HCT116 (cell line): ENCODE data around the gene OSTM1. TPM values are rescaled to one million over a fixed set of nuclear protein-coding genes. Genes with fewer than 3 reads are reported as not detected.

Experiments used
- ATAC-seq: fragments of 200-7000 bp; cut with Tn5 transposase; 2 replicates; pipeline ENCODE4 v1.9.1; 2020; ENCODE audit warnings: mild to moderate bottlenecking, moderate library complexity
- BruUV-seq: library from RNA; stranded (reverse); fragments of 400-500 nt; replicated peaks from 2 replicates; lab custom pipeline; 2021; lab: Mats Ljungman, UMichigan
- CTCF ChIA-PET: fragments of 300-600 bp; sonication (Branson Sonifier 250); formaldehyde crosslinking; loops from one replicate; lab custom pipeline; 2021; ENCODE audit warnings: antibody characterized with exemption; lab: Charles Lee
- POLR2A ChIA-PET: fragments of 300-600, 350-600 bp; sonication (Branson Sonifier 250); formaldehyde crosslinking; loops from one replicate; lab custom pipeline; 2021; ENCODE audit warnings: antibody characterized with exemption; lab: Charles Lee
- RAD21 ChIA-PET, 2 experiments: fragments of 300-600 bp; sonication (Branson Sonifier 250); formaldehyde crosslinking; loops; one replicate each; lab custom pipeline; 2023; ENCODE audit warnings: low total read pairs in 2 of 2; ENCODE audit not compliant: uncharacterized antibody in 2 of 2, unreplicated experiment in 2 of 2, low non-redundant PET in 1 of 2; lab: Charles Lee
- DNase-seq: peaks from one replicate; pipeline ENCODE4 v3.0.0-alpha.2; 2010; ENCODE audit warnings: low read depth, low spot score
- H2AFZ ChIP-seq: fragments of 200-600 bp; shearing (Covaris generic), sonication (generic); 2 replicates; pipeline ENCODE4 v1.6.1; 2017; ENCODE audit warnings: low read depth, mixed run types, mixed read lengths, antibody characterized with exemption, low read length; ENCODE audit not compliant: poor library complexity, severe bottlenecking
- H3K27ac ChIP-seq: 2 replicates; pipeline ENCODE4 v1.5.1; 2012; ENCODE audit warnings: low read depth, low read length
- H3K27me3 ChIP-seq: fragments of 200-600 bp; sonication (generic); 2 replicates; pipeline ENCODE4 v1.6.1; 2016; ENCODE audit warnings: mixed run types, low read length, mixed read lengths; ENCODE audit not compliant: insufficient read depth
- H3K36me3 ChIP-seq, 2 experiments: fragments of 200-500 bp in 1 of 2; fragments of 200-600 bp in 1 of 2; sonication (Bioruptor generic) in 1 of 2; sonication (generic) in 1 of 2; 2 replicates each; pipeline versions ENCODE4 v1.5.1 to v1.6.1; 2014 to 2016; ENCODE audit warnings: low read length in 2 of 2, inconsistent platforms in 1 of 2, mixed read lengths in 1 of 2, mixed run types in 1 of 2; ENCODE audit not compliant: insufficient read depth in 2 of 2, control insufficient read depth in 1 of 2
- H3K4me1 ChIP-seq, 2 experiments: fragments of 200-600 bp in 1 of 2; sonication (generic) in 1 of 2; 2 replicates each; pipeline versions ENCODE4 v1.5.1 to v1.6.1; 2012 to 2017; ENCODE audit warnings: low read length in 2 of 2, inconsistent platforms in 1 of 2, mild to moderate bottlenecking in 1 of 2, mixed read lengths in 1 of 2, mixed run types in 1 of 2, moderate library complexity in 1 of 2; ENCODE audit not compliant: insufficient read depth in 2 of 2, control insufficient read depth in 1 of 2
- H3K4me2 ChIP-seq: fragments of 200-600 bp; sonication (generic); 2 replicates; pipeline ENCODE4 v1.6.1; 2017; ENCODE audit warnings: mixed run types, low read length, mixed read lengths
- H3K4me3 ChIP-seq, 2 experiments: fragments of 200-600 bp in 1 of 2; sonication (generic) in 1 of 2; replicated peaks in 1 of 2; 2 replicates each; pipeline ENCODE4 v1.5.1; 2011 to 2016; ENCODE audit warnings: low read length in 2 of 2, control low read depth in 1 of 2, low read depth in 1 of 2, mild to moderate bottlenecking in 1 of 2, mixed read lengths in 1 of 2, mixed run types in 1 of 2
- H3K79me2 ChIP-seq: fragments of 200-600 bp; sonication (generic); 2 replicates; pipeline ENCODE4 v1.6.1; 2017; ENCODE audit warnings: mild to moderate bottlenecking, mixed run types, low read length, moderate library complexity, mixed read lengths; ENCODE audit not compliant: insufficient read depth
- H3K9ac ChIP-seq: fragments of 200-600 bp; sonication (generic); 2 replicates; pipeline ENCODE4 v1.6.1; 2016; ENCODE audit warnings: low read length, mixed read lengths
- H3K9me2 ChIP-seq: fragments of 200-600 bp; sonication (generic), shearing (Covaris generic); 2 replicates; pipeline ENCODE4 v1.6.1; 2017; ENCODE audit warnings: mixed run types, mild to moderate bottlenecking, moderate library complexity; ENCODE audit not compliant: insufficient read depth
- H3K9me3 ChIP-seq, 2 experiments: fragments of 200-500 bp in 1 of 2; fragments of 200-600 bp in 1 of 2; sonication (Bioruptor generic) in 1 of 2; sonication (generic) in 1 of 2; 2 replicates each; pipeline ENCODE4 v1.6.1; 2014 to 2017; ENCODE audit warnings: low read length in 2 of 2, mixed read lengths in 2 of 2, inconsistent platforms in 1 of 2, low read depth in 1 of 2, mild to moderate bottlenecking in 1 of 2, mixed run types in 1 of 2, moderate library complexity in 1 of 2; ENCODE audit not compliant: control insufficient read depth in 1 of 2, insufficient read depth in 1 of 2
- H4K20me1 ChIP-seq: fragments of 200-600 bp; sonication (generic), shearing (Covaris generic); 2 replicates; pipeline ENCODE4 v1.6.1; 2017; ENCODE audit warnings: mixed run types, mild to moderate bottlenecking, moderate library complexity; ENCODE audit not compliant: insufficient read depth
- EZH2 ChIP-seq: fragments of 200-600 bp; sonication (generic); IDR thresholded peaks from 2 replicates; pipeline ENCODE4 v1.6.1; 2017; ENCODE audit warnings: antibody characterized with exemption, mixed run types
- FOSL1 ChIP-seq: IDR thresholded peaks from 2 replicates; pipeline ENCODE4 v1.6.1; 2012; ENCODE audit warnings: low read depth
- JUND ChIP-seq: IDR thresholded peaks from 2 replicates; pipeline ENCODE4 v1.6.1; 2012
- MAX ChIP-seq: IDR thresholded peaks from 2 replicates; pipeline ENCODE4 v1.6.1; 2012
- RAD21 ChIP-seq: IDR thresholded peaks from 2 replicates; pipeline ENCODE4 v1.6.1; 2012; ENCODE audit warnings: low read depth, mild to moderate bottlenecking
- SRF ChIP-seq: IDR thresholded peaks from 2 replicates; pipeline ENCODE4 v1.6.1; 2012; ENCODE audit warnings: low read depth
- TCF7L2 ChIP-seq: IDR thresholded peaks from 2 replicates; pipeline ENCODE4 v1.7.0; 2011; ENCODE audit warnings: borderline replicate concordance, inconsistent platforms; ENCODE audit not compliant: insufficient read depth, insufficient read length; ENCODE audit errors: extremely low read depth
- ZBTB33 ChIP-seq: IDR thresholded peaks from 2 replicates; pipeline ENCODE4 v1.6.1; 2011; ENCODE audit warnings: mild to moderate bottlenecking, low read length, moderate library complexity; ENCODE audit not compliant: insufficient replicate concordance; ENCODE audit errors: extremely low read depth
- ZNF274 ChIP-seq: fragments of 200-500 bp; sonication (Bioruptor generic); IDR thresholded peaks from 2 replicates; pipeline ENCODE4 v1.6.1; 2014; ENCODE audit warnings: mild to moderate bottlenecking, low read depth, low read length, inconsistent platforms
- intact Hi-C: fragments of 100-400 bp; cut with micrococcal nuclease; formaldehyde crosslinking; loops from 2 replicates; pipeline ENCODE4 v1.10.0; 2022
- total RNA-seq: library from RNA; stranded (reverse); gene quantifications from one replicate; pipeline ENCODE4 v1.2.1, GENCODE V29; 2021; ENCODE audit not compliant: unreplicated experiment

The OSTM1 gene
- total RNA-seq, 1 experiment from 2014 or later = 11.2 TPM

GRCh38 chr6:108093781-108094300 is 19.3 kb upstream of the OSTM1 start:
- no peaks in the 10 kb centered on the region for H3K79me2 ChIP-seq
- no peak overlapping the region for H2AFZ ChIP-seq
- no peak overlapping the region for H3K27ac ChIP-seq
- H3K36me3 ChIP-seq = no peaks in the 10 kb centered on the region
- H3K4me3 ChIP-seq = no peak overlapping the region
- H3K4me2 ChIP-seq = no peak overlapping the region
- H3K4me1 ChIP-seq = no peaks in the 10 kb centered on the region
- no peaks in the 10 kb centered on the region for H3K9me2 ChIP-seq
- no peaks in the 10 kb centered on the region for H4K20me1 ChIP-seq
- DNase-seq = no peak
- H3K27me3 ChIP-seq = no peaks in the 10 kb centered on the region
- ChIA-PET RAD21 (no interaction called here), POLR2A (no interaction called here), CTCF (no interaction called here)
- BruUV-seq = no TSS peak
- intact Hi-C loops = no loop called here
- TF ChIP-seq EZH2 (no peak), ZNF274 (no peak), SRF (no peak), JUND (no peak), ZBTB33 (no peak), TCF7L2 (no peak), RAD21 (no peak), MAX (no peak), FOSL1 (no peak)
- no peak for ATAC-seq
- H3K9ac ChIP-seq = no peak overlapping the region
- H3K9me3 ChIP-seq = no peaks in the 10 kb centered on the region
